GM18502 (cell line): ENCODE results near the gene INTS15.
A peak's percentile ranks its signal among the peaks of the same experiment; 100 is the strongest.
"Not testable (repeated sequence)": the region's sequence is repeated elsewhere in the genome, so short reads cannot be mapped to it uniquely, and the experiment has no call there.

Experiments
- ATAC-seq: cut with Tn5 transposase; IDR thresholded peaks from one replicate; pipeline ENCODE4 v1.9.1; 2021; ENCODE audit warnings: mild to moderate bottlenecking; ENCODE audit not compliant: unreplicated experiment, poor library complexity

INTS15 gene

GRCh38 chr7:6576024-6576866 lies 13.6 kb upstream of the INTS15 start:
- ATAC-seq: no peak

- not testable (repeated sequence) for ATAC-seq
These were observed 12.9 kb upstream of the INTS15 start for GRCh38 chr7:6576867-6577368.

- ATAC-seq: peak; percentile 98
These were observed 12.3 kb upstream of the INTS15 start, which contains the start of gene ZDHHC4 for GRCh38 chr7:6577369-6578113. Gene ZDHHC4 (plus strand): TSS chr7:6577454. CDS start chr7:6580562, 3,108 bp downstream.

GRCh38 chr7:6578114-6579084 lies 11.4 kb upstream of the INTS15 start:
- no peak for ATAC-seq

- ATAC-seq: no peak
These were observed 10.4 kb upstream of the INTS15 start for GRCh38 chr7:6579446-6579845.

- ATAC-seq: not testable (repeated sequence)
These were observed 3.9 kb upstream of the INTS15 start for GRCh38 chr7:6585746-6586432.

- ATAC-seq: no peak
These were observed 1.3 kb upstream of the INTS15 start for GRCh38 chr7:6588566-6588965.

GRCh38 chr7:6589151-6589828 lies 531 bp upstream of the INTS15 start:
- no peak for ATAC-seq

GRCh38 chr7:6590645-6591110 lies 857 bp downstream of the INTS15 start:
- peak; percentile 23 for ATAC-seq

GRCh38 chr7:6600093-6600492 lies 10.3 kb downstream of the INTS15 start:
- no peak for ATAC-seq

- no peak for ATAC-seq
These were observed 14.6 kb downstream of the INTS15 start for GRCh38 chr7:6604458-6604857.

- ATAC-seq: no peak
These were observed 17.2 kb downstream of the INTS15 start for GRCh38 chr7:6606866-6607583.

- no peak for ATAC-seq
These were observed 17.8 kb downstream of the INTS15 start for GRCh38 chr7:6607651-6608051.

- no peak for ATAC-seq
These were observed 18.3 kb downstream of the INTS15 start for GRCh38 chr7:6608081-6608480.

- ATAC-seq: no peak
These were observed 19.0 kb downstream of the INTS15 start for GRCh38 chr7:6608794-6609193.

- no peak for ATAC-seq
These were observed 23.0 kb downstream of the INTS15 start for GRCh38 chr7:6612819-6613218.

GRCh38 chr7:6613706-6614105 lies 23.9 kb downstream of the INTS15 start:
- ATAC-seq: no peak
